Astrocyte (in vitro differentiated cells and primary cell): Measurements from ENCODE around the gene DBX2.

ENCODE experiments used
- EZH2 ChIP-seq: IDR thresholded peaks from 2 replicates; pipeline ENCODE4 v1.6.1; 2012; ENCODE audit warnings: mild to moderate bottlenecking, low read length, inconsistent platforms; ENCODE audit not compliant: insufficient read depth
- TF ChIP-seq, protein P1 (sequence below): IDR thresholded peaks from 2 replicates; pipeline ENCODE4 v1.5.1; 2011; ENCODE audit warnings: low read depth, mild to moderate bottlenecking, inconsistent platforms, low read length, moderate library complexity; ENCODE audit not compliant: insufficient read depth

DNA sequence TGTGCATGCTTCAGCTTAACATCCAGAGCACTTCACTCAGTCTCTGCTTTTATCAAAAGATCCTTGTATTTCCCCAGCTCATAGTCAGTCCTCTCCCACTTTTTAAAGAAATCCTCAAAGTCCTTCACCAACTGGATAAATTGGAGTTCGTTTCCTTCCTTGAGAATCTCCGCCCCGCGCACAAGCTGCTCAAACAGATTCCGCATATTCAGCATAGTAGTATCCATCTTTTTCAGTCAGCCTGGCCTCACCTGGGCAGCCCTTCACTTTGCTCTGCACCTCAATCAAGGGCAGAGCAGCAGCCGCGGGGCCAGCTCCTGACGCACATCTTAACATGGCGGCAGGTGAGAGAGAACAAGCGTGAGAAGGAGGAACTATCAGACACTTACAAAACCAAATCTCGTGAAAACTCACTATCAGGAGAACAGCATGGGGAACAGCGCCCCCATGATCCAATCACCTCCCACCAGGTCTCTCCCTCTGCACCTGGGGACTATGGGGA, 14.3 kb upstream of the DBX2 start:
- TF ChIP-seq, protein P1, sequence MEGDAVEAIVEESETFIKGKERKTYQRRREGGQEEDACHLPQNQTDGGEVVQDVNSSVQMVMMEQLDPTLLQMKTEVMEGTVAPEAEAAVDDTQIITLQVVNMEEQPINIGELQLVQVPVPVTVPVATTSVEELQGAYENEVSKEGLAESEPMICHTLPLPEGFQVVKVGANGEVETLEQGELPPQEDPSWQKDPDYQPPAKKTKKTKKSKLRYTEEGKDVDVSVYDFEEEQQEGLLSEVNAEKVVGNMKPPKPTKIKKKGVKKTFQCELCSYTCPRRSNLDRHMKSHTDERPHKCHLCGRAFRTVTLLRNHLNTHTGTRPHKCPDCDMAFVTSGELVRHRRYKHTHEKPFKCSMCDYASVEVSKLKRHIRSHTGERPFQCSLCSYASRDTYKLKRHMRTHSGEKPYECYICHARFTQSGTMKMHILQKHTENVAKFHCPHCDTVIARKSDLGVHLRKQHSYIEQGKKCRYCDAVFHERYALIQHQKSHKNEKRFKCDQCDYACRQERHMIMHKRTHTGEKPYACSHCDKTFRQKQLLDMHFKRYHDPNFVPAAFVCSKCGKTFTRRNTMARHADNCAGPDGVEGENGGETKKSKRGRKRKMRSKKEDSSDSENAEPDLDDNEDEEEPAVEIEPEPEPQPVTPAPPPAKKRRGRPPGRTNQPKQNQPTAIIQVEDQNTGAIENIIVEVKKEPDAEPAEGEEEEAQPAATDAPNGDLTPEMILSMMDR: no peak
- TF ChIP-seq EZH2: no peak
